Endothelial cell (in vitro differentiated cells): ENCODE data around the gene KCND2. TPM values are rescaled to one million over a fixed set of nuclear protein-coding genes. Genes with fewer than 3 reads are reported as not detected.
A peak's percentile ranks its signal among the peaks of the same experiment; 100 is the strongest.

ENCODE experiments used
- DNase-seq: peaks from one replicate; pipeline ENCODE4 v3.0.0; 2021; ENCODE audit warnings: low spot score
- H3K27ac Mint-ChIP-seq: one replicate; pipeline ENCODE4 v1.8.0; 2021; ENCODE audit warnings: mixed read lengths, inconsistent platforms; ENCODE audit not compliant: unreplicated experiment
- H3K27me3 Mint-ChIP-seq: one replicate; pipeline ENCODE4 v1.8.0; 2021; ENCODE audit warnings: mild to moderate bottlenecking, moderate library complexity, mixed read lengths, inconsistent platforms; ENCODE audit not compliant: unreplicated experiment
- H3K36me3 Mint-ChIP-seq: one replicate; pipeline ENCODE4 v1.8.0; 2021; ENCODE audit warnings: mild to moderate bottlenecking, low read depth, mixed read lengths, inconsistent platforms; ENCODE audit not compliant: unreplicated experiment
- H3K4me1 Mint-ChIP-seq: one replicate; pipeline ENCODE4 v1.8.0; 2021; ENCODE audit warnings: mild to moderate bottlenecking, mixed read lengths, inconsistent platforms; ENCODE audit not compliant: unreplicated experiment
- H3K4me3 Mint-ChIP-seq: one replicate; pipeline ENCODE4 v1.8.0; 2021; ENCODE audit warnings: mild to moderate bottlenecking, mixed read lengths, inconsistent platforms; ENCODE audit not compliant: unreplicated experiment
- H3K9me3 Mint-ChIP-seq: one replicate; pipeline ENCODE4 v1.8.0; 2021; ENCODE audit warnings: mixed read lengths, inconsistent platforms; ENCODE audit not compliant: unreplicated experiment
- CTCF ChIP-seq: fragments of 200-600 bp; sonication (generic); IDR thresholded peaks from one replicate; pipeline ENCODE4 v1.5.0; 2021; ENCODE audit warnings: antibody characterized with exemption; ENCODE audit not compliant: unreplicated experiment
- total RNA-seq: library from RNA; stranded (reverse); fragmentation: NEBNext Ultra II Directional; extraction: Animal tissue kit (Norgen Biotek cat#: 25700); gene quantifications from one replicate; pipeline ENCODE4 v1.2.1, GENCODE V29; 2021; ENCODE audit not compliant: unreplicated experiment

The KCND2 gene
- total RNA-seq, 1 donor from 2014 or later, result 0.28 TPM

GRCh38 chr7:120272261-120272660, 714 bp upstream of the KCND2 start:
- Mint-ChIP-seq H3K36me3 (no peaks in the 10 kb centered on the region), H3K27ac (no peak overlapping the region), H3K4me1 (peaks cover 6% of the 10 kb centered on the region), H3K4me3 (peak overlapping the region; percentile 95), H3K27me3 (no peaks in the 10 kb centered on the region), H3K9me3 (no peaks in the 10 kb centered on the region)
- no peak for DNase-seq
- TF ChIP-seq CTCF, result peak; percentile 73

GRCh38 chr7:120273476-120273975, 551 bp downstream of the KCND2 start:
- peak overlapping the region; percentile 95 for H3K4me3 Mint-ChIP-seq
- no peak for TF ChIP-seq CTCF
- H3K36me3 Mint-ChIP-seq, result no peaks in the 10 kb centered on the region
- no peak overlapping the region for H3K27ac Mint-ChIP-seq
- no peaks in the 10 kb centered on the region for H3K27me3 Mint-ChIP-seq
- H3K4me1 Mint-ChIP-seq, result peaks cover 6% of the 10 kb centered on the region
- no peaks in the 10 kb centered on the region for H3K9me3 Mint-ChIP-seq
- DNase-seq, result peak; percentile 38

GRCh38 chr7:120274482-120274881, 1.5 kb downstream of the KCND2 start:
- TF ChIP-seq CTCF, result no peak
- no peaks in the 10 kb centered on the region for H3K36me3 Mint-ChIP-seq
- no peaks in the 10 kb centered on the region for H3K9me3 Mint-ChIP-seq
- H3K4me1 Mint-ChIP-seq, result peaks cover 6% of the 10 kb centered on the region
- H3K27me3 Mint-ChIP-seq, result no peaks in the 10 kb centered on the region
- peak overlapping the region; percentile 95 for H3K4me3 Mint-ChIP-seq
- no peak overlapping the region for H3K27ac Mint-ChIP-seq
- DNase-seq, result no peak

- DNase-seq, result no peak
- Mint-ChIP-seq H3K27ac (no peak overlapping the region), H3K27me3 (no peaks in the 10 kb centered on the region), H3K4me3 (no peak overlapping the region), H3K4me1 (peaks cover 6% of the 10 kb centered on the region), H3K9me3 (no peaks in the 10 kb centered on the region), H3K36me3 (no peaks in the 10 kb centered on the region)
- TF ChIP-seq CTCF, result no peak
These were observed 1.9 kb downstream of the KCND2 start for GRCh38 chr7:120274899-120275298.

- H3K27ac Mint-ChIP-seq, result no peak overlapping the region
- TF ChIP-seq CTCF, result no peak
- H3K36me3 Mint-ChIP-seq, result no peaks in the 10 kb centered on the region
- peaks cover 6% of the 10 kb centered on the region for H3K4me1 Mint-ChIP-seq
- no peaks in the 10 kb centered on the region for H3K9me3 Mint-ChIP-seq
- H3K27me3 Mint-ChIP-seq, result no peaks in the 10 kb centered on the region
- H3K4me3 Mint-ChIP-seq, result no peak overlapping the region
- DNase-seq, result no peak
These were observed 3.7 kb downstream of the KCND2 start for GRCh38 chr7:120276720-120277119.
